ENCODE data around the gene ODAD4.
"Not testable (repeated sequence)": the region's sequence is repeated elsewhere in the genome, so short reads cannot be mapped to it uniquely, and the experiment has no call there.

DNA sequence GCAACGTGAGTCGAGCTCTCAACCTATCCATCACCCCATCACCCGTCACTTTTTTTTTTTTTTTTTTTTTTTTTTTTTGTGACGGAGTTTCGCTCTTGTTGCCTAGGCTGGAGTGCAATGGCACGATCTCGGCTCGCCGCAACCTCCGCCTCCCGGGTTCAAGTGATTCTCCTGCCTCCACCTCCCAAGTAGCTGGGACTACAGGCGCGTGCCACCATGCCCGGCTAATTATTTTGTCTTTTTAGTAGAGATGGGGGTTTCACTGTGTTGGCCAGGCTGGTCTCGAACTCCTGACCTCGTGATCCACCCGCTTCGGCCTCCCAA, 378 bp downstream of the ODAD4 start:
- not testable (repeated sequence) for TF ChIP-seq POLR2A, CTCF (IDR thresholded peaks at IDR 0.05)
